NCI-H2227 treated with DMSO at 0.1 percent for 48 hours (cell line): ENCODE measurements around the gene ZNF197.
"Not testable (repeated sequence)": the region's sequence is repeated elsewhere in the genome, so short reads cannot be mapped to it uniquely, and the experiment has no call there.

Source experiments
- DNase-seq: peaks from one replicate; lab custom pipeline; 2025; lab: John Stamatoyannopoulos, UW

ZNF197 gene

GRCh38 chr3:44624749-44625480, at the start of gene ZNF197:
TSS of gene ZNF197 (plus strand) at chr3:44625036. CDS start at chr3:44629155, 4,119 bp downstream.
- DNase-seq = peak; percentile 48

- no peak for DNase-seq
These were observed 48.2 kb upstream of the ZNF197 start for GRCh38 chr3:44576613-44577012.

- DNase-seq = not testable (repeated sequence)
These were observed 47.4 kb upstream of the ZNF197 start for GRCh38 chr3:44577354-44577952.

- DNase-seq = not testable (repeated sequence)
These were observed 46.5 kb upstream of the ZNF197 start for GRCh38 chr3:44578316-44578715.

DNA sequence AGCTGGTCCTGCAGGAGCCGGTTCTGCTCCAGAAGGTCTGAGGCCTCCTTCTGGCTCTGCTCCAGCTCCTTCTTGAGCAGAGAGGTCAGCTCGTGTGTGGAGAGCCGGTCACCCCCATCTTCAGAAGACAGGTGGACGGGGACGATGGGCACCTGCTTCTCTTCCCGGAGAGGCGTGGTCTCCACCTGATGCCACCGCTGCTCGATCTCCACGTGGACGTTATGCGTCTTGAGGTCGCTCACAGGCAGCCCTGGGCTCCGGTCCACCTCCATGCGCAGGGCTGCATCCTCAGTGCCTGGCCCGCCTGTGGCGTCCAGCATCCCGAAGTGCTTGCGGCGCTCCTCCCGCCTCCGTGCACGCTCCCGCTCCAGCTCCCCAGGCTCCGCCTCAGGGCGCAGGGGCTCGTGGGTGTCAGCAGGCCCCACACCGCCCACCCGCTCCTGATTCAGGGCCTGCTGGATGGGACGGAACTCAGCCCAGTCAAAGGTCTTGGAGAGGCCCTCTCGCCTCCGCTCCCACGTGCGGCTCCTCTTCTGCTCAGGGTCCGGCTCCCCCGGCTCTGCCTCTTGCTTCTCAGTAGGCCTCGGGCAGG, 45.8 kb upstream of the ZNF197 start:
- DNase-seq = not testable (repeated sequence)

DNA sequence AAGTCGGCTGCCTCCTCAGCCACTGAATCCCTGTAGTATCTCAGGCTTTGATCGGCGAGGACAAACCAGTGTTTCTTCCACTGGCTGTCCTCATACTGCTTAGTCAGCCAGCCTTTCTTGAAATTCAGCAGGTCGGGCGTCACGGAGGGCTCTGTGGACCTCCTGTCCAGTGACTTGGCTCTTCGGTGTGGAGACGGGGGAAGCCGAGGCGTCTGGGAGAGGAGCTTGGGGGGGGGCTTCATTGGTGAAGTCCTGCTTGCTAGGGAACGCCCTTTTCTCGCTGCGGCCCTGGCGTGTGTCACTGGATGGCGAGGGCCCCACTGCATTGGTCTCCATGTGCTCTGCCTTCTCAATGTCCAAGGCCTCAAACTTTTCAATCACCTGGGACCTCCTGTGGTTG, 45.1 kb upstream of the ZNF197 start:
- not testable (repeated sequence) for DNase-seq

GRCh38 chr3:44580971-44581370, 43.9 kb upstream of the ZNF197 start:
- not testable (repeated sequence) for DNase-seq

DNA sequence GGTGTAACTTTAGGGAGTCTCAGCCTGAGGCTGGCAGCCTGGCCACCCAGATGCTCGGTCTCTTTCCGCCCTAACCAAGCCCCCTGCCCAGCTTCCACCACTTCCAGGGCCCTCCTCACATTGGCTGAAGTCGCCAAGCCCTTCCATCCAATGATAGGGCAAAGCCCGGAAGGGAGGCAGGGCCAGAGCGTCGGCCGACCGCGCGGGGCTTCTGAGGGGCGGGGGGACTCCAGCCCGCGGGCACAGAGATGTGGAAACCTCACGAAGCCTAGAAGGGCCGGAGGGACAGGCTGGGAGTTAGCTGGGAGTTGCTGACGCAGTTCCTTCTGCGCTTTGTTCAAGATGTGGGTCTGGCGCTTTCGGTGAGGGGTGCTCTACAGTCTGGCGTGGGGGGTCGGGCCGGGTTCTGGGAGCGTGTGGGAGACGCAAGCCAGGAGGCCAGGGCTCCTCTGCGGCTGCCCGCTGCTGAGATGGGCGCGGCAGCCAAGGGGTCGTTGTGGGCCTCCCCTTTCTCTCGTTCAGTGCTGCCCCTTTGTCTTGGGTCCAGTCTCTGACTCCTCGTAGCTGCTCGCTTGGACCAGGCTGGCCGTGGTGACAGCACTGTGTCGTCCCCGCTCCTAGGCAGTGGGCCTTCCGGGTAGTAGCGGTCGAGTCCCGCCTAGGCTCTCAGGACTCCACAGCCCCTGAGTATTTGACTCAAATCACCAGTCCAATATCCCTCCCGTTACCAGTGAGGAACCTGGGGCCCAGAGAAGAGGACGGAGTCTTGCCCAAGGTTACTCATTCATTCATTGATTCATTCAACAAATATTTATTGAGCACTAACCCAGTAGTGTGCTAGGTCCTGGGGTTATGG, 40.0 kb upstream of the ZNF197 start, which contains the start of gene ZNF660:
Gene ZNF660, plus strand, starts transcription at position 319 of the 856 bp plus-strand sequence. CDS start 9,230 bp downstream, outside the sequence.
- DNase-seq = peak; percentile 77

DNA sequence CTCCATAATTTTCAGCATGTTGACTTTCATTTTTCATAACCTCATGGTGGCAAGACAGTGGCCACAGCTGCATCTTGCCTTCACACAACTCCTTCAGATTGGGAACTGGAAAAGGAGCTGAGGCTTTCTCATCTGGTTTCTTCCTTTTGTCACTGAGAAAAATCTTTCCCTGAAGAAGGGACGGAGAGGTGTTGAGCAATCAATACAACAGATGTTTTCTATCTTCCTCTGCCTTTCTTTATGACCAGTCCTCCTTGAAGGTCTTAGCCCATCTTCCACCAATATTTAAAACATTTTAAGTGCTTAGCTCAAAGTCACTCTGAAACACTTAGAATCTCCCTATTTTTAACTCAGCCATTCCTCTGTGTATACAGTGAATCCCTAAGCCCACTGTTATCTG, 28.2 kb upstream of the ZNF197 start:
- DNase-seq = no peak

- DNase-seq = no peak
These were observed 23.1 kb upstream of the ZNF197 start for GRCh38 chr3:44601749-44602148.

- DNase-seq = no peak
These were observed 12.2 kb upstream of the ZNF197 start for GRCh38 chr3:44612678-44613077.

DNA sequence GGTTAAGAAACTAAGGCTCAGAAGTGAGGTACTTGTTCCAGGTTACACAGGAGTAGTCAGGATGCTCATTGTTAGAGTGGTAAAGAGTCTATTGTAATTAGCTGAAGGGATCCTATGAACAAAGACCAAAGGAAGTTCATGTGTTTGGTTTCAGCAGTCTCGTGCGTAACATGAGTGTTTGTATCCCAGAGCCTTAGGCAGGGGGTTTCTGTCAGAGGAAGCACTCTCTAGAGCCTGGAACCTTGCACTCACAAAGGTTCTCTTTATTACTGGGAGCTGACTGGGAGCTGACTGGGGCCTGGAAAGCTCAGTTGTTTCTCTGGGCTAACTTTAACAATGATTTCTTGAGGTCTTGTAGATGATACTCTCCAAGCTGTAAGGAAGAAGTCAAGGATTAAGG, 3.9 kb downstream of the ZNF197 start:
- no peak for DNase-seq

GRCh38 chr3:44632193-44632592, 7.4 kb downstream of the ZNF197 start:
- no peak for DNase-seq

DNA sequence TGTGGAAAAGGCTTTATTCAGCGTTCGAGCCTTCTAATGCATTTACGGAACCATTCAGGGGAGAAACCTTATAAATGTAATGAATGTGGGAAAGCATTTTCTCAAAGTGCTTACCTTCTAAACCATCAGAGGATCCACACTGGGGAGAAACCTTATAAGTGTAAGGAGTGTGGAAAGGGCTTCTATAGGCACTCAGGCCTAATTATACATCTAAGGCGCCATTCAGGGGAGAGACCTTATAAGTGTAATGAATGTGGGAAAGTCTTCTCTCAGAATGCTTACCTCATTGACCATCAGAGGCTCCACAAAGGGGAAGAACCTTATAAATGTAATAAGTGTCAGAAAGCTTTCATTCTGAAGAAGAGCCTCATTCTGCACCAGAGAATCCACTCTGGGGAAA, 17.5 kb downstream of the ZNF197 start:
- DNase-seq = no peak

DNA sequence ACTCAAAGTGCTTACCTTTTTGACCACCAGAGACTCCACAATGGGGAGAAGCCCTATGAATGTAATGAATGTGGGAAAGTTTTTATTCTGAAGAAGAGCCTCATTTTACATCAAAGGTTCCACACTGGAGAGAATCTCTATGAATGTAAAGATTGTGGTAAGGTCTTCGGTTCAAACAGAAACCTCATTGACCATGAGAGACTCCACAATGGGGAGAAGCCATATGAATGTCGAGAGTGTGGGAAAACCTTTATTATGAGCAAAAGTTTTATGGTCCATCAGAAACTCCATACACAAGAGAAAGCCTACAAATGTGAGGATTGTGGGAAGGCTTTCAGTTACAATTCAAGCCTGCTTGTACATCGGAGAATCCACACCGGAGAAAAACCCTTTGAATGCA, 18.2 kb downstream of the ZNF197 start:
- no peak for DNase-seq

DNA sequence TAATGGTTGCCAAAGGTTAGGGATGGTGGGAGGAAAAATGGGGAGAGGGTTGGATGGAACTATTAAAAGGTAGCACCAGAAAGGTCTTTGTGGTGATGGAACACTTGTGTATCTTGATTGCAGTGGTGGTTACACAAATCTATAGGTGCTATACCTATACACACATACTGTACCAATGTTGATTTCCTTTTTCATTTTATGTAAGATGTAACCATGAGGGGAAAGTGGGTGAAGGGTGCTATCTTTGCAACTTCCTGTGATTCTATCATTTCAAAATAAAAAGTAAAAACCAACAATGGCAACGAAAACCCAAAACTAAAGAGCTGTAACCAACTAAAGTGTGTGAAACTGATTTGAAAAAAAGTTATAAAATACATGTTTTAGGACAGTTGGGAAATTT, 22.9 kb downstream of the ZNF197 start:
- DNase-seq = no peak

GRCh38 chr3:44648564-44649229, 23.9 kb downstream of the ZNF197 start, which contains the start of gene ZNF35:
TSS of gene ZNF35 (plus strand) at chr3:44648732. CDS start at chr3:44651068, 2,336 bp downstream.
- DNase-seq = peak; percentile 80

- DNase-seq = no peak
These were observed 24.9 kb downstream of the ZNF197 start for GRCh38 chr3:44649709-44650108.

GRCh38 chr3:44654039-44654438, 29.2 kb downstream of the ZNF197 start:
- DNase-seq = no peak

GRCh38 chr3:44659015-44659414, 34.2 kb downstream of the ZNF197 start:
- no peak for DNase-seq

GRCh38 chr3:44659434-44659833, 34.6 kb downstream of the ZNF197 start:
- no peak for DNase-seq

- no peak for DNase-seq
These were observed 36.4 kb downstream of the ZNF197 start for GRCh38 chr3:44661189-44661588.
